NCI-H128 (cell line): ENCODE measurements around the gene PDE6D.

ENCODE experiments used
- DNase-seq: peaks from one replicate; lab custom pipeline; 2025; ENCODE audit not compliant: unreplicated experiment; lab: John Stamatoyannopoulos, UW

Gene PDE6D

DNA sequence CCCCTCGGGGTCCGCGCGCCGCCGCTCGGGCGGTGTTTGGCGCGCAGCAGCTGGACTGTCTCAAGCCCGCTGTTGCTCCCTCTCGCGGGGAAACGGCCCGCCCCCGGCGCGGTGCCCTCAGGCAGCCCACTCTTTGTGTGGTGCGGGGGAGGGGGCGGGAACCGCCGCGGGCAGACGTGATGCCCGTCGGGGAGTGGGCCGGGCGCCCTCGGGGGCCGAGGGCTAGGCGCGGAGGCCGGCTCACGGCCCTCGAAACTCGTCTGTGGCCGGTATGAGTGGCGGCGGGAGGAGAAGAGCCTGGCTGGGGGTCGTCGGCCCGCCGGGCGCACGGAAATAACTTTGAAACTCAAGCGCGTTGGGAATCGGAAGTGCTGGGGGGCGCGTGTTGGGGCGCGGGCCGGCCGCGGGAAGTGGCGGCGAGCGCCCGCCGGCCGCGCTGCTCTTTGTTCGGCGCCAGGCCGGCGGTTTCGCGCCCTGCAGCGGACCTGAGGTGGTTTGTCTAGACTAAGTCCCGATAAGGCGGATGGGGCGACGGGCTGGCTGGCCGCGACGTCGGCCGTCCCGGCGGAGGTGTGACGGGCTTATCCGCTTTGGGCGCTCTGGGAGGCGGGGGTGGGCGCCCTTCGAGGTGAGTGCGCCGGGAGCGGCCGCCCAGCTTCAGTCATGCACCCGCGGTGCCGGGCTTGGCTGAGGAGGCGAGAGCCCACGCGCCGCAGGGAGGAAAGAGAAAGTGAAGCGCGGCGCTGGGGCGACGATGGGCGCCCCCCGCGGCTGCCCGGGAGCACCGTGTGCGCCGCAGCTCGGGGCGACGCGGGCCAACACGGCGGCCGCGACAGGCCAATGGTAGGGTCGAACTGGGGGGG lies 72.1 kb downstream of the PDE6D start:
- DNase-seq: no peak

DNA sequence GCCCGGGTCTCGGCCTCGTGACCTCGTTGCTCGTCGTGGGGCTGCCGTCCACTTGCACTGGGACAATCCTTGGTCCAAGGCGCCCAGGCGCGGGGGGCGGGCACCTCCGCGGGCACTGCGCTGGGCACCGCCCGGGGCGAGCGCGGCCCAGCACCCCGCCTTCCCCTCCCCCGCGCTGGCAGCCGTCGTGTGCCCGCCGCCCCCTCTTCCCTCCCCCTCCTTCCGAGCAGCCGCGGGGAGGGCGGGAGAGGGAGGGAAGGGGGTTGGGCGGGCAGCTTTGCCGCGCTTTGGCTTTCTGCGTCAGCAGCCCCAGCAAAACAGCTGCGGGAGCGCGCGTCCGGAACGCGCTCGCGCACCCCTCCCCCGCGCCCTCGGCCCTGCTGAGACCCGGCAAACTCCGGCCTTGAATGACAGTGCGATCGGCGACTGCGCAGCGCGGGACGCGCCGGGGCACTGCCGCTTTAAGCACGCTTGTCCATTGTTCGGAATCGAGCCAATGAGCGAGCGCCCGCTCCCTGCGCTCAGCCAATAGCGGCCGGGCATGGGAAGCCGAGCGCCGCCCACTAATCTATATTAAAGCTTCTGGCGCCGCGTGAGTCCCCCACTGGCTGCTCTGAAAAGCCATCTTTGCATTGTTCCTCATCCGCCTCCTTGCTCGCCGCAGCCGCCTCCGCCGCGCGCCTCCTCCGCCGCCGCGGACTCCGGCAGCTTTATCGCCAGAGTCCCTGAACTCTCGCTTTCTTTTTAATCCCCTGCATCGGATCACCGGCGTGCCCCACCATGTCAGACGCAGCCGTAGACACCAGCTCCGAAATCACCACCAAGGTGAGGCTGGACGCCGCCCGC lies 72.9 kb downstream of the PDE6D start, which contains the start of gene PTMA:
TSS of gene PTMA (plus strand) at position 599 of the 846 bp plus-strand sequence. CDS start at position 781, 182 bp downstream.
- DNase-seq: peak; percentile 90

DNA sequence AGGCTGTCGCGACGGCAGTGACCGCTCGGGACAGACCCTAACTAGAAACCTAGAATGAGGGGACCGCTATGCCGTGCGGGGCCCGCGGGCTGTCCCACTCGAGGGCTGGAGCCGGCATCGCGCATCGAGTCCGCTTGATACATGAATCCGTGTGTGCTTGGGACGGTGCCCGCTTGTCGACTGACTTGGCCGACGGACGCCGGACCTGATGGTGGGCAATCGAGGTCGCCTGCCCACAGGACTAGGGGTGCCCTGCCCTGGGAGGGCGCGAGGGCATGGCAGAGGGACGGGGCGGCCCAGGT lies 73.5 kb downstream of the PDE6D start:
- no peak for DNase-seq

DNA sequence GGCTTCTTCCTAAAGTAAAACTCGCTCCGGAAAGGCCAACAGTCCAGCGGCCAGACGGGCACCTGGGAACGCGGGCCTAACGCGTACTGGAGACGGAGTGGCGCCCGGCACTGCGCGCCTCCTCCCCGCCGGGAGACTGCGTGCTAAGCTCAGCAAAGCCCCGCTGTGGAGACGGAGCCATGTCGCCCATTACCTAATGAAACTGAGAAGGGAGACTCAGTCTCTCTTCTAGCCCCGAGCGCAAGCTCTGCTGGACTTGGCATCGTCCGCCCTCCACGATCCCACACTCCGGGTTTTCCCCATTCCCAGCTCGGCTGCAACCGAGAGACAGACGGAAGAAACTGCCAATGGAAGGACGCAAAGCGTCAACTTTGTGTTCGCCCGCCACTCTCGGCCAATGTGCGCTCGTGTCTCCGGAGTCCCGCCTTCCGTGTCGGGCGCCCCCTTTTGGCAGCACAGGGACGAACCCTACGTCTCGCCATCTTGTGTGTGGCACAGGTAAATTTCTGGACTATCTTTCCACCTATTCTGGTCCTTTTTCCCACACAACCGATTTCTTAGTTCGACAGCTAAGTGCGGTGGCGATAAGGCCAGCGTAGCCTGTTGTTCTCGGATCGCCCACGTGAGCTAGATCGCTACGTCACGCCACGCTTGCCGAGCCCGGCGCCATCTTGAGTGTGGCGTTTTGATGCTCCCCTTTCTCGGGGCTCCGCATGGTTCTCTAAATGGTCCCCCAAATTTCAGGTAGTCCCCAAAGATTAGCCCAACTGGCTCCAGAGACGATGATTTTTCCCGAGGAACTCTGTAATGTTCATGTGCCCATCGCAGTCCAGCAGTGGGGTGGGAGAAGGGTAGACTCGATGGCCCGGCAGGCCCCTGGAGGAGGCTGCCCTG lies 74.1 kb downstream of the PDE6D start:
- DNase-seq: peak; percentile 92

DNA sequence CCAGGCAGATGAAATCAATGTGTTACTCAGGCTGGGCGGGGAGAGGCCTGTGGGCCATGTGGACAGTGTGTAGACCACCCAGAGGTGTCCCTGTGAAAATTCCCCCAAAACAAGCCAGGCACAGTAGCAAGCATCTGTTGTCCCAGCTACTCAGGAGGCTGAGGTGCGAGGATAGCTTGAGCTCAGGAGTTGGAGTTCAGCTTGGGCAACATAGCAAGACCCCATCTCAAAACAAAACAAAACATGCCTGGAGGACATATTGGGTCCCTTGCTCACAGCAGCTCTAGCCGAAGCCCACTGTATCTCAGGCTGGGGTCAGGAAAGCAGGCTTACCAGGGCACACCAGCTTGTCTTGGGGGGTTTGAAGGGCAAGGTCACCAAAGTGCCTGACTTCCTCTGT lies 77.1 kb downstream of the PDE6D start:
- DNase-seq: no peak

DNA sequence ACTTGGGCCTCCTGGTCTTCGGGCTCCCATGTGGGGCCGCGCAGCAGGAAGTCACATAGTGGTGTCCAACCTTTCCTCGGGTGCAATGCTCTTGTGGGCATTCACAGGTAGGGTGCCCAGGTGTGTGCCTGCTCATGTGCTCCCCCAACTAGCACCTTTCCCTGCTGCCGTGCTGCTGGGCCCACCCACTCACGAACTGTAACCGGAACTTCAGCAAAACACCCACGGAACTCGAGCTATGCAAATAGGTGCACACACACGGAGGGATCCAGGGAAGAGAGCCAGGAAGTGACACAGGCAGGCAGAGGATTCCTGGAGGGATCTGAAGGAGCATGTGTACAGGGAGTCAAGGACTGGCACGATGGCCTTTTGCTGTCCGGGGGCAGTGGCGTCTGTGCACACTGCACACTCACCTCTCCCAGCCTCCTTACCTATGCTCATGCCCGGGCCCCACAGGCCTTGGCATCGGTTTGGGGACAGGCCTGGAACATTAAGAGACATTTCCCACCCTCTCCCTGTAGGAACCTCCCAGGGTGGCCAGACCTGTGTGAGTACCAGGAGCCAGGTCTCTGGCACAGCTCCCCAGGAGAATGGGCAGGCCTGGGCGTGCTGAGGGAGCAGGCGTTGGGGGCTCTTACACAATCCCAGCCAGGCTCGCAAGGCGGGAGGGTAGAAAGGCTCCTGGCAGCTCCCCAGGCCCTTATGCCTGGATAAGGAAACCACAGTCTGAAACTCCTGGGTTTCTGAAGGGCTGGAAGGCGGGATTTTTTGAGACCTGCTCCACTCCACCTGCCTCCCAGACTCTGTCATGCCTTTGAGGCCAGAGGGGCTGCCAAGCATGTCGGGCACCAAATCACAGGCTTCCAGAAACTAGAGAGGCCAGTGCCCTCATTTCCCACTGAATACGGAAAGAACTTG lies 79.4 kb downstream of the PDE6D start:
- DNase-seq: peak; percentile 33

DNA sequence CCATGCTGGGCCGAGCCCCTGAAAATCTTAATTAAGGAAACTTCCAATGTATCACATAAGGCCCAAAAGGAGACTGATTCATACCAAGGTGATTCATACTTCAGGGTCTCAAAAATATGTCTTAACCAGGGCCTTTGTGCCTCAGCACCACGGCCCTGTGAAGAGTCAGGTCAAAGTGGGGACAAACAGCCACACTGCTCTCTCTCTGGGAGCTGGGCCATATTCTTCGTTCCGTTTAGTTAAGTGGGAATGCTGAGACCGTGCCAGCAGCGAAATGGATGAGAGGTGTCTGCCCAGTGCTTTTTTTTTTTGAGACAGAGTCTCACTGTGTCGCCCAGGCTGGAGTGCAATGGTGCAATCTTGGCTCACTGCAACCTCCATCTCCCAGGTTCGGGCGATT lies 82.1 kb downstream of the PDE6D start:
- no peak for DNase-seq

DNA sequence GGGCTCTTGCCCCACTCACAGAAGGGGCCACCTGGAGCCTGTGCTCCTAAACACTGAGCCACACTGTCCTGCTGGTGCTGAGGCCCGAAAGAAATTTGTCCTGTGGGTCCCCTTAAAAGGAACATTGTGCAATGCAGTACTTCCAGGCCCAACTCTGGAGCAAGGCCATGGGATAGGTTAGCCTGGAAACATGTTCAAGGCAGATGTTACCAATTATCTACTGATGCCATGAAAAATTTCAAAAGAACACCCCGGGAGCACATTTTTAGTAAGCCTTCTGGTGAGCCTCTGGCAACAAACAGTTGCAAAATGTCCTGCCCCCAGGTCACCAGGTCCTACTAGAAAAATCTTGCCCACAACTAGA lies 85.1 kb downstream of the PDE6D start:
- no peak for DNase-seq

DNA sequence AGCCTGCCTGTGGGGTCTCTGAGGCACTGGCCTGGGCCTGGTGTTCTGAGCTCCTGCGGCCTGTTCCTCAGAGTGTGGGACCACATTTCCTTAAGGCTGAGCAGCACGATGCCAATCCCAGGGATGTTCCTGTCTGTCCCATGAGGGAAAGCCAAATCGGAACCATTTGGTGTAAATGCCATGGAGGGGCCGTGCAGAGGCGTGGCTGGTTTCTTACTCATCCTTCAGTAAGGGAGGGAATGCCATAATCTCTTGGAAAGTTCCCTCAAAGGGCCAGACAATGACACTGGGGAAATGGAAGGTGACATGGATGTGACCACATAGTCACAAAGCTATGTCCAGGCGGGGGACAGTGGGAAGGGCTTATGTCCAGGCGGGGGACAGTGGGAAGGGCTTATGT lies 87.1 kb downstream of the PDE6D start:
- no peak for DNase-seq

DNA sequence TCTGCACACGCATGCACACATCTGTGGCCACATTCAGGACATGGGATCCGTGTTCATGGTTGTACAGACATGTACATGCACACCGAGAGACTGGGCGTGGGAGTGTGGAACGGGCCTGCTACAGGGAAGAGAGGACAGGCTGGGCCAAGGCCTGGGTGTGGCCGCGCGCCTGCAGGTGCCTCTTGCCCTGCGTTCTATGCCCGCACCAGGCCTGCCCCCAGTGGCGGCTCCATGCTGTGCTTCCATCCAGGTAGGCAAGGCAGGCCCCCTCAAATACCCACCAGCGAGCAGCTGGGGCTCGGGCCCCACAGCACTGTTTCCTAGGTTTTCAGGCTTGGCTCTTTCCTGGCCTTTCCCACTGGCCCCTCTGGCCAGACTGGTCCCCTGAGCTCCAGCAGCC lies 88.2 kb downstream of the PDE6D start:
- DNase-seq: no peak

DNA sequence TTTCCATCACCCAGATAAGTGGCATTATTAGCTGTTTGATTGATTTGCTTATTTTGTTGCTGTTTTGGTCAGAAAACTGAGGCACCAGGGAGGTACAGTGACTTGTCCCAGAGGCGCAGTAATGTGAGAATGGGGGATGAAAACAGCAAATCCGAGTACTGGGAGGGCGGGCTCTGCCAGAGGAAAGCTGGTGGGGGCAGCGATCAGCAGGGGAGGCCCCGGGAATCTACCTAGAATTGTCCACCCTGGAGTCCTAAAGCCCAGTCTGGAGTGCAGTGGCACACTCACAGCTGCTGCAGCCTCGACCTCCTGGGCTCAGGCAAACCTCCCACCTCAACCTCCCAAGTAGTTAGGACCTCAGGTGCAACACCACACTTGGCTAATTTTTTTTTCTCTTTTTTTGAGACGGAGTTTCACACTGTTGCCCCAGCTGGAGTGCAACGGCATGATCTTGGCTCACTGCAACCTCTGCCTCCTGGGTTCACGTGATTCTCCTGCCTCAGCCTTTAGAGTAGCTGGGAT lies 89.8 kb downstream of the PDE6D start:
- no peak for DNase-seq

DNA sequence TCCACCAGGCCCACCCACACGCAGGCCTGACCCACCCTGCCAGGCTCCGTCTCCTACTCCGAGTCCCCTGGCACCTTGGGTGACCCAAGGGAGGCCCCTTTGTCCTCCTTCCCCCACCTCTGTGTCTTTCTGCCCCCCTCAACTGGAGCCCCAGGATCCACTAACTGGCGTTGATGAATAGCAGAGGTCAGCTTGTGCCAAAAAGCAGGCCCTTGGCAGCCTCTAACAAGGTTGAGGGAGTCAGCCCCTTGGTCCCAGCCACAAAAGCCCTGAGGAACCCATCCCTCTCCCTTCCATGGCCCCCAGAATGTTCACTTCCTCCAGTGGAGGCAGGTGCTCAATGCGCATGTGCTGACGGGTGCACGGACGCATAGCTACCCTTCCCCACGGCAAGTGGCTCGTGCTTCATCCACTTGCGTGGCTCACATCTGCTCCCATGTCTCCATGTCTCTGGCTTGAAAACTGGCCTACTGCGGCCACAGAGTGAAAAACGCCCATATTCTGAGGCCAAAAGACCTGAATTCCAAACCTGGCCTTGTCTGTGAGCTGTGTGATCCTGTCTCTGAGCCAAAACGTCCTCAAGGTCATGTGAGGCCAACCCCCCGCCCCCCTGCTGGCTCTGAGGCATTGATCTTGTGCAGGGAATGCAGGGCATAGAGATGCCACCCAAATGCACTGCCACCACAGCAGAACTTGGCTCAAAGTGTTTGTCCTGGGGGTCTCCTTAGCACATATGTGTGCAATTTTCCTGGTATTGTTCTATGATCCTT lies 91.8 kb downstream of the PDE6D start:
- DNase-seq: no peak

DNA sequence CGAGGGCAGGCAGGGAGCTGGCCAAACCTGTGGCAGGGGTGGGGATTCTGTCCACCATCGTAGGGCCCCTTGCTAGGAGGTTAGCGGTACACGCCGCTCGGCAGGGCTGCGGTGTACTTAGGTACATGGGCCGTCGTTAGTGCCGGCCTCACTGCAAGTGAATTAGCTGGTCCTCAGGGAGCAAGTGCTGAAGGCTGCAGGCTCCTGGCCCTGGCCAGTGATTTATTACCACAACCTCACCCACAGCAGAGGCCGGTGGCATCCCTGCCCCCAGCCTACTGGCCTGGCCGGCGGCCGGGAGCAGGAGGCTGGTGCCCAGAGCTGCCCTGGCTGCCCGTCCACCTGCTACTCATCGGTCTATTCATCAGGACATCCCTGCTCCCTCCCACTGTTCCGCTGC lies 92.4 kb downstream of the PDE6D start:
- DNase-seq: no peak

DNA sequence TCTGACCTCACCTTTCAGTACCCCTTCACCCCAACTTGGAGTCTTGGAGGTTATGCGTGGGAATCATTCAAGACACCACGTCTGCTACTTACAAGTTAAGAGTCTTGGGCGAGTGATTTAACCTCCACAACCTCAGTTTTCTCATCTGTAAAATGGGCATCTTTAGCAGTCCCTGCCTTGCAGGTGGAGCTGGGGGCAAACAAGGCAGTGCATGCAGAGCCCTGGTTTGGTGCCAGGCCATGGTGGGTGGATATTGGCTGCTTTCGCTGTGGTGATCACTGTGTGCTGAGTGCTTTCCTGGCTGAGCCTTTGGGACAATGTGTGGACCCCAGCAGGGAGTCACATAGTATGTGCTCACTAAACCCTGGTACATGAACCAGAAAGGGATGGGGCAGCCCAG lies 93.1 kb downstream of the PDE6D start:
- no peak for DNase-seq

DNA sequence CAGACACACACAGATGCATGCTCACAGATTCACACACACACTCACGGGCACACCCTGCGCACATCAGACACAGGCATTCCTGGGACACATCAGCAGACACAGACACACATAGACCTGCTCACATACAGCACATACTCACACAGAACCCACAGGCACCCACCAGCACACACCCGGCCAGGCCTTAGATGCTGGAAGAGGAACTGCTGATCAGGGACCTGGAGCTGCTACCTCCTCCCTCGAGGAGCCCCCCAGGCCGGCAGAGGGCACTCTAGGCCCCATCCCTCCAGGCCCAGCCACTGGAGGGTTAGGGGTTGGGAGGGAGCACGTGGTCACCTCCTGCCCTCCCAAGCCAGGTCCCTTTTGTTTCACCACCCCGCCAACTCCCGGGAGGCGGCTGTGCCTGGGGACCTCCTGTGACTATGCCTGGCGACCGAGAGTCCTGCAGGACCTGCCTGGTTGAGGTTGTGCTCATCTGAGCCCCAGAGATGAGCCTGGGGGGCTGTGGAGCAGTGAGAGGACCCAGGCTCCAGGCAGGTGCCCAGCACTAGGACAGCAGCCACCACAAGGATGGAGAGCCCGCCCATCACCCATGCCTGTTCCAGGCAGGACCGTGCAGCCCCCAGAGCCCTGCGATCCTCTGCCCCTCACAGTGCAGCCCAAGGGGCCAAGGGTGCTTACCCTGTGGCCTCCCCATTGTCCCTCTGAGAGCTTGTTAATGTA lies 93.8 kb downstream of the PDE6D start:
- no peak for DNase-seq

DNA sequence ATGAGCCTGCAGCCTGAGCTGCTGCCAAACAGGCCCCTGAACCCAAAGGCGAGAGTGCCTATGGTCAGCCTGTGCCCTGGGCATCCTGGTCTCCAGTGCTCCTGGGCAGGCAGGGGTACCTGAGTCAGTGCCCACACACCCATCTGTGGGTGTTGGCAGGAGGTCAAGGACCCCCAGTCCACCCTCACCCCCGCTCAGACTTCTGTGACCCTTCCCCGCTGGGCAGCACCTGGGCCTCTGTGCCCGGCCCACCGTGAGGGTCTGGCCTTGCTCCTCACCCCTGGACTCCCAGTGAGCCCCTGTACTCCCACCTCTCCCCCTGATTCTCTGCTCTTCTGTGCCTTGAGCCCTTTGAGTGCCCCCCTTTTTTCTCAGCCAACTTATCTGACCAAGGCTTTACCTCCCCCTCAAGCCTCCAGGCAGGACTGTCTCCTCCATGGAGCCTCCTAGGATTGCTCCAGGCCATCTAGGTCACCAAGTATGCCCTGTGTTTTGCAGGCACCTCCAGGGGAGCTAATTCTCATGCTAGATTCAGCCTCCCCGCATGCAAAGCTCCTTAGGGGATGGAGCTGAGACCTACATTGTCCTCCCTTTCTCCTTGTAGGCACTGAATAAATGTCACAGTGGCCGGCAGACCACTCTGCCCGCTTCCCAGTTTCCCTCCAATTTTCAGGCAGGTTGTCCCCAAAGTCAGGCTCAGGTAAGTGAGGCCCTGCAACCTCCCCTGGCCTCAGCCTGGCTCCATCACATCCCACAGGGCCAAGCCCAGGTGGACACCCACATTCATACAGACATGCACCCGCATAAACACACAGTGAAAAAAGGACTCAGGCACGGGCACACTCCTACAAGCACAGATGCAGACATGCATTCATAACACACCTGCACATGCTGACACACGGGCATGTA lies 94.6 kb downstream of the PDE6D start:
- no peak for DNase-seq

DNA sequence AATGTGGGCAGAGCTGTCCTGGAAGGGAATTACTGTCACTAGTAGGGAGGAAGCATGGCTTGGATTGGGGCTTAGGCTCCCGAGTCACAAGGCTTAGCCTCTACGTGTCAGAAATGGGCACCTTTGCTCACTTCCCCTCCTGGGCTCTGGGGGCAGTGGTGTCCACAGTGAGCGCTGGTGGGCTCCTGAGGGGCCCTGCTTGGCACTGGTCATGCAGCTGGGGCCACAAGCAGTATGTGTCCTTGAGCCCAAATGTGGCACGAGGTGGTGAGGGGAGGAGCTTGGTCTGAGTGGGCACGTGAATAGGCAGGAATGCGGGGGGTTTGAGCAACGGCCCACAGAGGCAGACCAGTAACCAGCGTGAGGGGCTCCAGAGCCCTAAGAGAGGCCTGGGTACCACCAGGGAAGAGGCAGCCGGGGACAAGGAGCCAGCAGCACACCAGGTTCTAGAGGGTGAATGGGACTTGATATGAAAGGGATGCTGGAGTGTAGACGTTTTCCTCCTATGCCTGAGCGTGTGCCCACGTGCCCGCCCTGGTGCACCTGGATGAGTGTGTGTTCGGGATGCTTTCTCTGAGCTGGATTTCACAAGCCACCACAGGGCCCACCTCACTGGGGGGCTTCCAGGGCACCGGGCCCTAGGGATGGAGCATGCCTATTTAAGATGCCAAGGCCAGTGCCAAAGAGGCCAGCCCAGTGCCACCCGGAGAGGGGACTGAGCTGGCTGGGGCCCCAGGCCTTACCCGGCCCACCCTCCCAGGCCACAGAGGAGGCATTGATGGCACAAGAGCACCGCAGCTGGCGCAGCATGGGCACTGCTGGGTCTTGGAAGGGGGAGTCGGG lies 95.5 kb downstream of the PDE6D start:
- DNase-seq: no peak
